ENCODE data around the gene DSTYK. TPM values are rescaled to one million over a fixed set of nuclear protein-coding genes. Genes with fewer than 3 reads are reported as not detected.

The DSTYK gene
- total and polyA plus RNA-seq, 3 donors from 2014 or later, result 15.2 to 17.2 (median 15.4) TPM

DNA sequence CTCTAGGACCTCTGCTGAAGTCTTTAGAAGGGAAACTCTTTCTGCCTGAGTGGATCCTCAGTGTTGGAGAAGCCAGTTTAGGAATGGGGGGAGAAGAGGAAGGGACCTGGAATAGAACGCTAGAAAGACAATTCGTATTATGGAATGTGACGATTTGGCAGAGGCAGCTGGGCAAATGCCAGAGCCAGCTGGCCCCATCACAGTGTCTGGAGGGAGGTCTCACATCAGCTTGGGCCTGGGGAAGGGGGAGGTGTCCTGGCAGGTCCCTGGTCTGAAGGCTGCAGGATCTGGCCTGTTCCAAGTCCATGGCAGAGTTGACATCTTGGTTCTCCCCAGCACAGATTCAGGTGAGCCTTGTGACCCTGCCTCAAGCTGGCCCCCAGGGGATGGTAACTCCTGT is 27.6 kb upstream of the DSTYK start:
- no peak for DNase-seq
- Histone ChIP-seq H3K27ac (no peak overlapping the region), H3K27me3 (no peaks in the 10 kb centered on the region), H3K4me1 (peaks cover 7% of the 10 kb centered on the region), H3K4me3 (no peak overlapping the region), H3K9me3 (no peaks in the 10 kb centered on the region), H3K36me3 (ENCODE audit: low read depth, missing control alignments) (no peaks in the 10 kb centered on the region)
- TF ChIP-seq, protein P1, sequence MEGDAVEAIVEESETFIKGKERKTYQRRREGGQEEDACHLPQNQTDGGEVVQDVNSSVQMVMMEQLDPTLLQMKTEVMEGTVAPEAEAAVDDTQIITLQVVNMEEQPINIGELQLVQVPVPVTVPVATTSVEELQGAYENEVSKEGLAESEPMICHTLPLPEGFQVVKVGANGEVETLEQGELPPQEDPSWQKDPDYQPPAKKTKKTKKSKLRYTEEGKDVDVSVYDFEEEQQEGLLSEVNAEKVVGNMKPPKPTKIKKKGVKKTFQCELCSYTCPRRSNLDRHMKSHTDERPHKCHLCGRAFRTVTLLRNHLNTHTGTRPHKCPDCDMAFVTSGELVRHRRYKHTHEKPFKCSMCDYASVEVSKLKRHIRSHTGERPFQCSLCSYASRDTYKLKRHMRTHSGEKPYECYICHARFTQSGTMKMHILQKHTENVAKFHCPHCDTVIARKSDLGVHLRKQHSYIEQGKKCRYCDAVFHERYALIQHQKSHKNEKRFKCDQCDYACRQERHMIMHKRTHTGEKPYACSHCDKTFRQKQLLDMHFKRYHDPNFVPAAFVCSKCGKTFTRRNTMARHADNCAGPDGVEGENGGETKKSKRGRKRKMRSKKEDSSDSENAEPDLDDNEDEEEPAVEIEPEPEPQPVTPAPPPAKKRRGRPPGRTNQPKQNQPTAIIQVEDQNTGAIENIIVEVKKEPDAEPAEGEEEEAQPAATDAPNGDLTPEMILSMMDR (IDR thresholded peaks at IDR 0.05), result no peak
- TF ChIP-seq POLR2A (IDR thresholded peaks at IDR 0.05), result no peak
- 45 to 70% methylated on average over 3 of the region's 3 CpGs for WGBS, 2 donors
- intact Hi-C loops (cut with DNase I; ENCODE audit: low total_unique reads), result no loop called here

DNA sequence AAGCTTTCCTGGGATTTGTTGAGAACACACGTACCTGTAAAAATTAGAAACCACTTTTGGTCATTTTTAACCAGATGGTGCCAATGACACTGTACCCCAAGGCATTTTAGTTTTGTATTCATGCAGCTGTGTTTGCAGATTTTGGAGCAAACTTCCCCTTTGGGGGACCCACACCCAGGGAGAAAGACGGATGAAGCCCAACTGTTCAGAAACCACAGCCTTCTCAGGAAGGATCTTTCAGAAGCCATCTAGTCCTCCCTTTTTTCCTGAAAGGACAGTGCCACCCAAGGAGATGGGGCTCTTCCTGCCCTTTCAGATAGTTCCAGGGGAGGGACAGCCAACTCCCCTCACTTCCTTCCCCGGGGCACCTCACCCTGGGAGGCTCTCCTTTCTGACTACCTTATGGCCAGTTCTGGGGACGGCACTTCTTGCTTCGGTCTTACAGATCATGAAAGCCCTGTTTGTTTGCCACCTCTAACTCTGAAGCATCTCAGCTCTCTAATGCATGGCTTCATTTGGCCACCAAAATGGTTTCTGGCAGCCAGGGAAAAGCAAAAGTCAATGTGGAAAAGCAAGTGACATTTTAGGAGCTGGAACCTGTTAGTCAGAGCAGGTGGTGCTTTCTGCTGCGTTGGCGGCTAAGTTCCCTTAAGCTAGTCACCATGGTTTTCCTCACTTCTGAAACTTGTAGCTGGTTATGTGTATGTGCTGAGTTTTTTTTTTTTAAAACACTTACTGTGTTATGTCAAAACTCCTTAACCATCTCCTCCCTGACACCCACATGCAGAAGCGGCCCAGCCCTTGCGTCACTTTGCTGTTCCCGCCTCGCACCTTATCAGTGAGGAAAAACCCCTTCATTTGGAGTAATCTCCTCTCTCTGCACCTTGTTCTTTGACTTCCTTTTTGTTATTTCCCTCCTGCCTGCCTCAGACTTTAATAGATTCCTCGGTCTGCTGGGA is 26.3 kb upstream of the DSTYK start:
- 79 to 87% methylated on average over 11 to 12 of the region's 12 CpGs for WGBS, 2 donors
- H3K4me1 ChIP-seq, result peaks cover 7% of the 10 kb centered on the region
- DNase-seq, result no peak
- intact Hi-C loops (cut with DNase I; ENCODE audit: low total_unique reads), result no loop called here
- TF ChIP-seq, protein P1 (IDR thresholded peaks at IDR 0.05), result no peak
- no peak for TF ChIP-seq POLR2A (IDR thresholded peaks at IDR 0.05)
- no peaks in the 10 kb centered on the region for H3K27me3 ChIP-seq
- H3K27ac ChIP-seq, result no peak overlapping the region
- no peaks in the 10 kb centered on the region for H3K36me3 ChIP-seq (ENCODE audit: low read depth, missing control alignments)
- no peaks in the 10 kb centered on the region for H3K9me3 ChIP-seq
- no peak overlapping the region for H3K4me3 ChIP-seq

DNA sequence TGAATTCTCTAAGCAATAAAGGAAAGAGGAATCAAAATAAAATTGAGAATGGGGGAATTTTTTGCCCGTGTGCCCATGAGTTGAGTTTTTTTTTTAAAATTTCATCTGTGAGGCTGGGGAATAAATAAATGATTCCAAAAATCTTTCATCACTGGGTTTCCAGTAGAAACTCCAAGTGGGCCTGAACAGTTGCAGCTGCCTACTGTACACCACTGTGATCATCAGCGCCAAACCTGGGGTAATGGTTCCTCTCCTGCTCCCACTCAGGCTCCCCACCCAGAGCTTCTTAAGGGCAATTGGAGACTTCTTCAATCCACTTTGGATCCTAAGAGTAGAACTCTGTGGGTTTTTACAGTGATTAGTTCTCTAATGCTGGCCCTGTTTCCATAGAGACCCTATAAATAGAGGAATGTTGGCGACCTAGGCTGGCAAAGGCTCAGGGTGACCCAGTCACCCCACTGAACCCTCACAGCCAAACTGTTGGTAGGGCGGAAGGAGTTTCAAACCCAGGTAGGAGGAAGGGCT is 25.5 kb upstream of the DSTYK start:
- Histone ChIP-seq H3K27ac (no peak overlapping the region), H3K4me1 (peaks cover 7% of the 10 kb centered on the region), H3K36me3 (ENCODE audit: low read depth, missing control alignments) (no peaks in the 10 kb centered on the region), H3K9me3 (no peaks in the 10 kb centered on the region), H3K27me3 (no peaks in the 10 kb centered on the region), H3K4me3 (no peak overlapping the region)
- TF ChIP-seq, protein P1 (IDR thresholded peaks at IDR 0.05), result no peak
- no peak for TF ChIP-seq POLR2A (IDR thresholded peaks at IDR 0.05)
- intact Hi-C loops (cut with DNase I; ENCODE audit: low total_unique reads), result no loop called here
- WGBS, 2 donors, result 73 to 76% methylated on average over 4 of the region's 4 CpGs
- no peak for DNase-seq

DNA sequence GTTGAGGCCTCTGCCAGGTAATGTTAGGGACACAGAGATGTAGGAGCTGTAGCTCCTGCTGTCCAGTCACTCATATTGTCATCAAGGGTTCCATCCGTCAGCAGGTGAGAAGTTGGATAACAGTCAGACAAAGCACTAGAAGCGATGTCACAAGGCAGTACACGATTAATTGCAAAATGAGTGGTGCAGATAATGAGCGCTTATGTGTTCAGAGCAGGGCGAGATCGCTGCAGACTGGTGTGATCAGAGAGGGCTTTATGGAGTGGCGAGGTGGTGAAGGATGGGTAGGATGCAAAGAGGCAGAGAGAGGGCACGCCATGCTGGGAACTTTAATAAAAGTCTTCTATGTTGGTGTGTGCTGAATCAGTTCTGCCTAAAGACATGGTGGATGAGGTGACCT is 25.0 kb upstream of the DSTYK start:
- Histone ChIP-seq H3K4me3 (no peak overlapping the region), H3K9me3 (no peaks in the 10 kb centered on the region), H3K27ac (no peak overlapping the region), H3K36me3 (ENCODE audit: low read depth, missing control alignments) (no peaks in the 10 kb centered on the region), H3K27me3 (no peaks in the 10 kb centered on the region), H3K4me1 (peaks cover 7% of the 10 kb centered on the region)
- TF ChIP-seq, protein P1 (IDR thresholded peaks at IDR 0.05), result no peak
- TF ChIP-seq POLR2A (IDR thresholded peaks at IDR 0.05), result no peak
- no peak for DNase-seq
- 95% methylated on average over 8 of the region's 8 CpGs for WGBS, 2 donors
- intact Hi-C loops (cut with DNase I; ENCODE audit: low total_unique reads), result no loop called here
